Measurements from ENCODE around the gene PPP1R14B.

Gene PPP1R14B

DNA sequence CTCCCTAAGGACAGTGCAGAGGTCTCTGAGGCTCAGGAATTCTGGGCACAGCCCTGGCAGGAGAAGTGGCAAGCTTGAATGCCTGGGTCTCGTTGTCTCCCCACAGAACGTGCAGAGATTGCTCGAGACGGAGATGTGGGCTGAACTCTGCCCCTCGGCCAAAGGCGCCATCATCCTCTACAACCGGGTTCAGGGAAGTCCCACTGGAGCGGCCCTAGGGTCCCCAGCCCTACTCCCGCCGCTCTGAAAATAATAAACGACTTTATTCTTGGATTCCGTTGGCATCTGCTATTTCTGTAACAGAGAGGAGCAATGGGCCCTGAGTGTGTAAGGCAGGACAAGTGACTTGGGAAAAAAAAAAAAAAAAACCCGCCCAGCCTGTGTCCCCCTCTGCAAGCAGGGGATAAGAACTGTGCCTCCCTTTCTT, 17.0 kb downstream of the PPP1R14B start:
- DNase-seq: no peak

GRCh38 chr11:64229090-64229743, 17.5 kb downstream of the PPP1R14B start:
- DNase-seq: no peak

- DNase-seq: peak in 1 of 2 experiments; percentile 50
Measured at GRCh38 chr11:64227405-64227956, 19.3 kb downstream of the PPP1R14B start.

DNA sequence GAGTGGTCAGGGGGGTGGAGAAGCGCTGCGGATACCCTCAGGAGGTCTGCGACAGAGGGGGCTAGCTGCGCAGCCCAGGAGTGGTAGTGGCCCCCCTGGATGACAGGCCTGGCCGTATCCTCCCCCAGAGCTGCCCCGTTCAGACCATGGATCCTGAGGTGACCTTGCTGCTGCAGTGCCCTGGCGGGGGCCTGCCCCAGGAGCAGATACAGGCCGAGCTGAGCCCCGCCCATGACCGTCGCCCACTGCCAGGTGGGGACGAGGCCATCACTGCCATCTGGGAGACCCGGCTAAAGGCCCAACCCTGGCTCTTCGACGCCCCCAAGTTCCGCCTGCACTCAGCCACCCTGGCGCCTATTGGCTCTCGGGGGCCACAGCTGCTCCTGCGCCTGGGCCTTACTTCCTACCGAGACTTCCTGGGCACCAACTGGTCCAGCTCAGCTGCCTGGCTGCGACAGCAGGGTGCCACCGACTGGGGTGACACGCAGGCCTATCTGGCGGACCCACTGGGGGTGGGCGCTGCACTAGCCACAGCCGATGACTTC, 20.2 kb downstream of the PPP1R14B start:
- DNase-seq: peak in 1 of 2 experiments; percentile 37

- DNase-seq: peak; percentile 49 to 90
Measured at GRCh38 chr11:64225608-64226506, 20.9 kb downstream of the PPP1R14B start, which contains the start of the genes NUDT22 and TRPT1. Gene NUDT22 (plus strand): TSS chr11:64226274. CDS start chr11:64226653, 379 bp downstream. Gene TRPT1 (minus strand): TSS chr11:64226186. CDS start chr11:64225860, 326 bp downstream.

GRCh38 chr11:64224891-64225607, 21.7 kb downstream of the PPP1R14B start:
- no peak for DNase-seq

GRCh38 chr11:64224151-64224890, 22.4 kb downstream of the PPP1R14B start:
- no peak for DNase-seq

GRCh38 chr11:64223001-64223651, 23.6 kb downstream of the PPP1R14B start:
- no peak for DNase-seq

- DNase-seq: no peak
Measured at GRCh38 chr11:64222651-64223000, 24.1 kb downstream of the PPP1R14B start.

DNA sequence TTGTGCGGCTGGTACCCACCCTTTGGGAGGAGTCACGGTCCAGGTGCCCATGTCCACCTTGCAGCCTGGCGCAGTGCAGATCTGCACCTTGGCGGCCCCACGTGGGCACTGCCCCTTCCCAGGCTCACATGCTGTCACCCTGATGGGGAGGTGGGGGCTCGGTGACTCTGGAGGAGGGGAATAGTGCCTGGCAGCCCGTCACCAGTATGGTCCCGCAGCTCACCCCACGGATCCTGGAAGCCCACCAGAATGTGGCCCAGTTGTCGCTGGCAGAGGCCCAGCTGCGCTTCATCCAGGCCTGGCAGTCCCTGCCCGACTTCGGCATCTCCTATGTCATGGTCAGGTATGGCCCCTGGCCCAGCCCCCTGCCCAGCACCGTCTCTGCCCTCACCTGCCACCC, 25.9 kb downstream of the PPP1R14B start:
- DNase-seq: no peak

DNA sequence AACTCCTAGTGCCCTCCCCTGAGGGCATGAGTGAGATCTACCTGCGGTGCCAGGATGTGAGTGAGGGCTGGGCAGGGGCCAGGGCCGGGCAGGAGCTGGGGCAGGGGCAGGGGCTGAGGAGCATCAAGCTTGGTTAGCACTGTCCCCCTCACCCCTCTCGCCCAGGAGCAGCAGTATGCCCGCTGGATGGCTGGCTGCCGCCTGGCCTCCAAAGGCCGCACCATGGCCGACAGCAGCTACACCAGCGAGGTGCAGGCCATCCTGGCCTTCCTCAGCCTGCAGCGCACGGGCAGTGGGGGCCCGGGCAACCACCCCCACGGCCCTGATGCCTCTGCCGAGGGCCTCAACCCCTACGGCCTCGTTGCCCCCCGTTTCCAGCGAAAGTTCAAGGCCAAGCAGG, 26.5 kb downstream of the PPP1R14B start:
- DNase-seq: no peak

GRCh38 chr11:64219755-64220154, 27.0 kb downstream of the PPP1R14B start:
- DNase-seq: no peak

- no peak for DNase-seq
Measured at GRCh38 chr11:64219354-64219684, 27.4 kb downstream of the PPP1R14B start.

DNA sequence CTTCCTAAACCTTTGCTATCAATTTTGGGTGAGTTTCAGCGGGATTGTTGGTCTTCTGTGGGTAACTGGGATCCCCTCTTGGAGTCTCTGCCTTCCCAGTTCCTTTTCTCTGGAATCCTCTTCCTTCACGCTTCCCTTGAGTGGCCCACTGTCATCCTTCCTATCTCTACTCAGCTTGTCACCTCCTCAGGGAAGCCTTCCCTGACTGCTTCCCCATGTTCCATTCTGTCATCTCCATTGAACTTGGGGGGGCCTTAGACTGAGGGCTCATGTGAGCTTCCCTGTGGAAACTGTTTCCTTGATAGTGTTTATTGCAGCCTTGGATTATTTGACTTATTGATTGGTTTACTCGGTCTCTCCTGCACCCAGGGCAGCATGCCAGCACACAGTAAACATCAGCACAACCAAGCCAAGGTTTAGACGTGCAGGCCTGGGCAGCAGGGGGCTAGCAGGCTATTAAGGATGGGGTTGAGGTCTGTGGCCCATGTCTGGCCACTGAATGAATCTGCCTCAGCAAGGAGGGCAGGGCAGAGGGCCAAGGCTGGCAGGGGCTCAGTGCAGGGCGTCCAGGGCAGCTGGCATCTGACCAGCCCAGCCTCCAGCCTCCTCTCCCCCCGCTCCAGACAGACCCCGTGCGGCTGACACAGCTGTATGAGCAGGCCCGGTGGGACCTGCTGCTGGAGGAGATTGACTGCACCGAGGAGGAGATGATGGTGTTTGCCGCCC, 28.0 kb downstream of the PPP1R14B start:
- no peak for DNase-seq

GRCh38 chr11:64216879-64217278, 29.9 kb downstream of the PPP1R14B start:
- no peak for DNase-seq

- no peak for DNase-seq
Measured at GRCh38 chr11:64211181-64211872, 35.4 kb downstream of the PPP1R14B start.

GRCh38 chr11:64210301-64211020, 36.3 kb downstream of the PPP1R14B start:
- DNase-seq: peak in 1 of 2 experiments; percentile 53

DNA sequence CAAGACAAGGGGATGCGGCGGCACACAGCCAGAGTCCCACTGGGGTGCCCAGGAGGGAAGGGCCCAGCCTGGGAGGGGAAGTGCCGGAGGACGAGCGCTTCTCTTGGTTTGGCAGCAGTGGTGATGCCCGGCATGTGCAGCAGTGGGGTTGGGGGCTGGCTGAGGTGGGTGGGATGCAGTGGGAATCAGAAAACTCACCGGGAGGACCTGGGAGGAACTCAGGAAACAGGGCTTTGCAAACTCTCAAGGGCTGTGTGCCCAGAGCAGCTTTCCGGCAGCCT, 37.2 kb downstream of the PPP1R14B start:
- DNase-seq: no peak

DNA sequence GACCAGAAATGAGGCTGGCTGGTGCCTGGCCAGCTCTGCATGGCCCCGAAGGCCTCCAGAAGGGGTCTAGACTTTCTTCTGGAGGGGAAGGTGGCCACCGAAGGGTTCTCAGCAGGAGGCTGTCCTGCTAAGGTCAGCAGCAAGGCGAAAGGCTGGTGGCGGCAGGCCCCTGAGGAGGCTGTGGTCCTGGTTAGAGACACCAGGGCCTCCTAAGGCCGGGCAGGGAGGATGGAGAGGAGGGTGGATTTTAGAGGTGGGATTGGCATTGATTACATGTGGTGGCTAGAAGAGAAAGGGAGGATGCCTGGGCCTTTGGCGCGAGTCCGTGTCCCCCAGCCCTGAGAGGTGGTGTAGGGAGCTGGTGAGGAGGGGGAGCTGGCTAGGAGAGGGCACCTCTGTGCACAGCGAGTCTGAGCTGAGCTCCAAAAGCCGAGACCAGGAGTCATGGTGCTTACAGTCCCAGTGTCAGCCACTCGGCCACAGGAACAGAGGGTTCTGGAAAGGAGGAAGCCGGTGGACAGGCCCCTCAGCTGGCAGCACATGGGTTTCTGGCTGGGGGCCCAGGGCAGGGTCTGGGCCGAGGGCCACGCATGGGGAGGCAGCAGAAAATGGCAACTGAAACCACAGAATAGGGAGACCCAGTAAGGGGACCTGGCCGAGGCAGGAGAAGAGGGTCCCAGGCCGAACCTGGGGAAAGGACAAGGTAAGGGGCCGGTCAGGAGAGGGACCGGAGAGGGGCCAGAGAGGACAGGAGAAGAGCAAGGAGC, 37.8 kb downstream of the PPP1R14B start:
- no peak for DNase-seq
